ENCODE data around the gene PTGDR2. TPM values are rescaled to one million over a fixed set of nuclear protein-coding genes. Genes with fewer than 3 reads are reported as not detected.

The PTGDR2 gene
- total RNA-seq, 2 experiments from 2014 or later, result 0.19 TPM; not detected in 1

GRCh38 chr11:60854140-60854846 lies 1.5 kb downstream of the PTGDR2 start:
- H3K36me3 ChIP-seq (ENCODE audit: insufficient read depth, low read length), result peaks cover 42% of the 10 kb centered on the region
- H4K20me1 ChIP-seq (ENCODE audit: insufficient read depth, low read length), result no peaks in the 10 kb centered on the region
- H2AFZ ChIP-seq (ENCODE audit: low read length), result no peak overlapping the region
- H3K9me2 ChIP-seq (ENCODE audit: insufficient read depth, low read length), result no peaks in the 10 kb centered on the region
- no peak for DNase-seq (ENCODE audit: low spot score)
- no TSS peak for BruUV-seq (replicated peaks)
- H3K79me2 ChIP-seq (ENCODE audit: insufficient read depth, low read depth, low read length), result no peaks in the 10 kb centered on the region
- ChIA-PET CTCF (ENCODE audit: unreplicated experiment) (no interaction called here), POLR2A (no interaction called here)
- H3K27ac ChIP-seq (ENCODE audit: low read depth, low read length, poor library complexity, severe bottlenecking), result no peak overlapping the region
- H3K4me1 ChIP-seq (ENCODE audit: insufficient read depth, low read length, poor library complexity, severe bottlenecking), result peaks cover 10% of the 10 kb centered on the region
- no peaks in the 10 kb centered on the region for H3K9me3 ChIP-seq (ENCODE audit: low read length)
- TF ChIP-seq CTCF (conservative IDR thresholded peaks at IDR 0.05; ENCODE audit: low read length) (no peak), EZH2phosphoT487 (IDR thresholded peaks at IDR 0.05; ENCODE audit: borderline replicate concordance, low read depth, low read length) (no peak)
- intact Hi-C loops (cut with micrococcal nuclease; ENCODE audit: unreplicated experiment), result no loop called here
- no peak overlapping the region for H3K4me2 ChIP-seq (ENCODE audit: low read length)
- H3K4me3 ChIP-seq (ENCODE audit: low read depth, low read length, poor library complexity, severe bottlenecking), result no peak overlapping the region

GRCh38 chr11:60852982-60853950 lies 2.5 kb downstream of the PTGDR2 start:
- Histone ChIP-seq H3K9me3 (ENCODE audit: low read length) (no peaks in the 10 kb centered on the region), H3K9me2 (ENCODE audit: insufficient read depth, low read length) (no peaks in the 10 kb centered on the region), H3K4me1 (ENCODE audit: insufficient read depth, low read length, poor library complexity, severe bottlenecking) (peaks cover under 1% of the 10 kb centered on the region), H3K36me3 (ENCODE audit: insufficient read depth, low read length) (peaks cover 53% of the 10 kb centered on the region), H3K4me3 (ENCODE audit: low read depth, low read length, poor library complexity, severe bottlenecking) (no peak overlapping the region), H3K27ac (ENCODE audit: low read depth, low read length, poor library complexity, severe bottlenecking) (no peak overlapping the region), H4K20me1 (ENCODE audit: insufficient read depth, low read length) (no peaks in the 10 kb centered on the region), H3K4me2 (ENCODE audit: low read length) (no peak overlapping the region), H2AFZ (ENCODE audit: low read length) (no peak overlapping the region), H3K79me2 (ENCODE audit: insufficient read depth, low read depth, low read length) (no peaks in the 10 kb centered on the region)
- ChIA-PET POLR2A (no interaction called here), CTCF (ENCODE audit: unreplicated experiment) (no interaction called here)
- no TSS peak for BruUV-seq (replicated peaks)
- TF ChIP-seq EZH2phosphoT487 (IDR thresholded peaks at IDR 0.05; ENCODE audit: borderline replicate concordance, low read depth, low read length), result no peak
- TF ChIP-seq CTCF (conservative IDR thresholded peaks at IDR 0.05; ENCODE audit: low read length), result no peak
- intact Hi-C loops (cut with micrococcal nuclease; ENCODE audit: unreplicated experiment), result no loop called here
- no peak for DNase-seq (ENCODE audit: low spot score)
